ENCODE results near the gene KIT.

KIT gene

DNA sequence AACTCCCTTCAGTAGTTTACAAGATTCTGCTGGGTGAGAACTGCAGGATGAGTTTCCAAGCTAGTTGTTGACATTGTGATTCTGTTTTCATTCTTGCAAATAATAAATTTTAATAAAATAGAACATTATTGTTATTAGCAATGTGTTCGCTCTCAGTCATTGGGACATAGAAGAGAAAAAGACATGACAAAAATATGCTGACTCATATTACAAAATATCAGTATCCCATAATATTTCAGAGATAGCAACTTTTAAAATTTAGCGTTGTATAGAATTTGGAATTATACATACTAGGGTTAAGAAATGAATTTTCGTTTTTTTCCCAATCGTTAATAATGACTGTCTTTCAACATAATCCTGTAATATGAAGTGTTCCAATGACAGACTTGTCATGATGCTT is 45.4 kb downstream of the KIT start:
- no peak for DNase-seq (ENCODE audit: low read depth in 2 of 2)

GRCh38 chr4:54707406-54707805 is 49.6 kb downstream of the KIT start:
- no peak for DNase-seq (ENCODE audit: low read depth in 2 of 2)

DNA sequence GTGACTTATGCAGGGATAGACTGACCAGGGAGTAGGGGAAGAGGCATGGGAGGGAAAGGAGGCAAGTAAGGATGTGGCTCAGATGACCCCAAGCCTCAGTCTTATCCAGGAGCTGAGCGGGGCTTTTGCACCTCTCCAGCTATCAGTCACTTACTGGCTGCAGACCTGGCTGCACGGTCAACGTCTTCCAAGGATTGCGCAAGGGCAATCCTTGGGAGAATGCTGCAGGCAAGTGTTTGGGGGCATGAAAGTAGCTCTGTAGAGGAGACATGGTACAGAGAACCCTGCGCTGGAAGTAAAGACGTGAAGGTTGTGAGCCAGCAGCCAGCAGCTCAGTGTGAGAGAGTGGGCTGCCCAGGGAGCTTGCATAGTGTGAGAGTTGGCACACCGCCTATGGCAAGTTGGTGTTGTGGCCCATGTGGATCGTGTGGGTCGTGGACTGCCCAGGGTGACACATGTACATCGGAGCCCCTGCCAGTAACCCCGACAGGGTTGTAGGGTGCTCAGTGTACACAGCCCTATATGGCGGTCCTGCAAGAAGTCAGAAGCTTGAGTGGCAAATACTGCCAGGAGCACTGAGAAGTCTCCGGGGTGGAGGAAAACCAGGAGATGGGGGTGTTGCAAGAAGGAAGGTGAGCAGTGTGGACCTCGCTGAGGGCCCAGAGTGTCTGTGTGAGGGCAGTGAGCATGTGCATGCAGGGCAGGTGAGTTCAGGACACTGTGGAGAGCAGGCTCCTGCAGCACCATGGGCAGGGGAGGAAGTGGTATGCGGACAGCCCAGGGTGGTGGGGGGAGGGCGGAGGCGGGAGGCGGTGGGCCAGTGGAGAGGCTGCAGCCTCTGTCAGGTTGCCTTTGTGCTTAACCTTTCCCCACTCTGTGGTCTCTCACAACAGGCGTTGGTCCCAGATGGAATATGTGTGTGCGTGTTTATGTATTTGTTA is 50.9 kb downstream of the KIT start:
- no peak for DNase-seq (ENCODE audit: low read depth in 2 of 2)

- DNase-seq (ENCODE audit: low read depth in 2 of 2): no peak
These were observed 51.6 kb downstream of the KIT start for GRCh38 chr4:54709400-54709799.

- DNase-seq (ENCODE audit: low read depth in 2 of 2): no peak
These were observed 54.4 kb downstream of the KIT start for GRCh38 chr4:54712206-54712605.

DNA sequence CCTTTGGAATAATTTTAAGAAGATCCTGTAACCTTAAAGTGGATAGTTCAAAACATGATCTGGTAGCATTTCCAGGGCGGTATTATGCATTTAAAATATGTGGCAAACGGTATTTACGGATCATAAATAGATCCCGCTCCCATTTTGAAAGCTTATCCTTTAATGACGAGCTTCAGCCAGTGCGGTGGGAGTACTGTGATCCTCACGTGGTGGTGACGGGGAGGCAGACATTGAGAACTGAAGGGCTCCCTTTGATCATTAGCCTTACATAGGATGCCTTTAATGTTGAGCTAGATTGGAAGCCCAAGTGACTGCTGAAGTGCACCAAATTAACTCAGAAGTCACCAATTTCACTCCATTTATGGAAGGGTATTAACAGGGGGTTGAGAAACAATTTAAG is 56.9 kb downstream of the KIT start:
- no peak for DNase-seq (ENCODE audit: low read depth in 2 of 2)

- no peak for DNase-seq (ENCODE audit: low read depth in 2 of 2)
These were observed 58.8 kb downstream of the KIT start for GRCh38 chr4:54716478-54717065.

- DNase-seq (ENCODE audit: low read depth in 2 of 2): no peak
These were observed 59.9 kb downstream of the KIT start for GRCh38 chr4:54717694-54718093.

GRCh38 chr4:54719378-54719777 is 61.6 kb downstream of the KIT start:
- DNase-seq (ENCODE audit: low read depth in 2 of 2): no peak

DNA sequence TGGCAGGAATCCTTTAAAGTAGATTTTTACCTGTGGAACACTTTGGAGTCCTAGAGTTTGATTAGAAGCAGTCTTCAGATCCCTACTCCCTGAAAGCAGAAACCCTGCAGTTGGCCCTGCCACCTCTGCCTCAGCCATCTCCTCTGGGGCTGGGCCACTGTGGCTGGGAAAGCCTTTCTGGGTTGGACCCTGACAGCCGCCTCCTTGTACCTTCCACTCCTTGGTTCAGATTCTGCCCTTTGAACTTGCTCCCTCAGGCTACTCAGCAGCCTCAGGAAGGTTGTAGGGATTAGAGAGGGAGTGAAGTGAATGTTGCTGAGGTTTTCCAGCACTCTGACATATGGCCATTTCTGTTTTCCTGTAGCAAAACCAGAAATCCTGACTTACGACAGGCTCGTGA is 65.5 kb downstream of the KIT start:
- no peak for DNase-seq (ENCODE audit: low read depth in 2 of 2)

- DNase-seq (ENCODE audit: low read depth in 2 of 2): no peak
These were observed 66.1 kb downstream of the KIT start for GRCh38 chr4:54723820-54724219.

- no peak for DNase-seq (ENCODE audit: low read depth in 2 of 2)
These were observed 69.2 kb downstream of the KIT start for GRCh38 chr4:54726907-54727306.

DNA sequence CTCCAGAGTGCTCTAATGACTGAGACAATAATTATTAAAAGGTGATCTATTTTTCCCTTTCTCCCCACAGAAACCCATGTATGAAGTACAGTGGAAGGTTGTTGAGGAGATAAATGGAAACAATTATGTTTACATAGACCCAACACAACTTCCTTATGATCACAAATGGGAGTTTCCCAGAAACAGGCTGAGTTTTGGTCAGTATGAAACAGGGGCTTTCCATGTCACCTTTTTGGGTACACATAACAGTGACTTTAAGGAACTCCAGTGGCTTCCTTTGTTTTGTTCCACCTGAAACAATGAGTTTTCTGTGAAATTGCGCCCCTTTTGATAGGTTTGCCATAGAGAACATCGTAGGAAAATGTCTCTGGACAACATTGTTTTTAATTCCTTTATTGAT is 69.6 kb downstream of the KIT start:
- no peak for DNase-seq (ENCODE audit: low read depth in 2 of 2)

- DNase-seq (ENCODE audit: low read depth in 2 of 2): no peak
These were observed 70.6 kb downstream of the KIT start for GRCh38 chr4:54728368-54728767.

GRCh38 chr4:54729256-54729655 is 71.5 kb downstream of the KIT start:
- DNase-seq (ENCODE audit: low read depth in 2 of 2): no peak

DNA sequence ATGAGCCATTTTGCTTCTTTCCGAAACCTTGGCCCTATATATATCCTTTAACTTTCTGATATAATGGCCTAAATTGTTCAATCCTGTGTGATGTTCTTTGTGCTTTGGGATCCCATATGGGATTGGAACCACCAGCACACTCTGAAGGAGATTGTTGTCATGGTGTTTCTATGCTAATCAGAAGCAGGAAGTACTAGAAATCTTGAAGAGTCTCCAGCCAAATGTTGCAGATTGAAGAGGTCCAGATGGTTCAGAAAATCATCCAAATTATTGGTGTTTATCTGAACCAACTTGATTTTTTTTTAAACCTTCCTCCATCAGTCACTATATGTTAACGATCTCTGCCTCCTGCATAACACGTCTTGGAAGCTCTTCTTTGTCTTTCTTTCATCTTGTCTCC is 72.8 kb downstream of the KIT start:
- DNase-seq (ENCODE audit: low read depth in 2 of 2): no peak

DNA sequence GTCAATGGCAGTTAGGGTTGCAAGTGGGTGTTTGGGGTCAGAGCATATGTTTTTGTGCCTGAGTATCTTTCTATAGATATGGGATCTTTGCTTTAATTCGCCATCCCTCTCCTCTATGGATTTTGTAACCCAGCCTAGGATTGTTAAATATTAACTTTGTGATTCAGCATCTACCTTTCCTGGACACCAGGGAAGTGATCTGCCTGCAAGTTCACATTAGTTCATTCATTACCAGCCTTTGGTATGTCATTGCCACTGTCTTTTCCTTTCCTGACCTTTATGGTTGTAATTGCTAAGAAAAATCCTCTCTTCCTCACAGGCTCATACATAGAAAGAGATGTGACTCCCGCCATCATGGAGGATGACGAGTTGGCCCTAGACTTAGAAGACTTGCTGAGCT is 73.8 kb downstream of the KIT start:
- DNase-seq (ENCODE audit: low read depth in 2 of 2): no peak

DNA sequence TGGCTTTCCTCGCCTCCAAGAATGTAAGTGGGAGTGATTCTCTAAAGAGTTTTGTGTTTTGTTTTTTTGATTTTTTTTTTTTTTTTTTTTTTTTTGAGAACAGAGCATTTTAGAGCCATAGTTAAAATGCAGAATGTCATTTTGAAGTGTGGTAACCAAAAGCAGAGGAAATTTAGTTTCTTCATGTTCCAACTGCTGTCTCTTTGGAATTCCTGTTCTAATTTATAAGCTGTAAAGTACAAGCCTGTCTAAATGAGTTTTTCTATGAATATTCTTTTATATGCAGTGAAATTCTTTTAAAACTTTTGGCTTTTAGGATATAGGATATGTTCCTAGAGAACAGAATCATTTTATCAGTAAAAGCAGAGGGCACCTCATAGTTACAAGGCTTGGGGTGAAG is 74.2 kb downstream of the KIT start:
- no peak for DNase-seq (ENCODE audit: low read depth in 2 of 2)

DNA sequence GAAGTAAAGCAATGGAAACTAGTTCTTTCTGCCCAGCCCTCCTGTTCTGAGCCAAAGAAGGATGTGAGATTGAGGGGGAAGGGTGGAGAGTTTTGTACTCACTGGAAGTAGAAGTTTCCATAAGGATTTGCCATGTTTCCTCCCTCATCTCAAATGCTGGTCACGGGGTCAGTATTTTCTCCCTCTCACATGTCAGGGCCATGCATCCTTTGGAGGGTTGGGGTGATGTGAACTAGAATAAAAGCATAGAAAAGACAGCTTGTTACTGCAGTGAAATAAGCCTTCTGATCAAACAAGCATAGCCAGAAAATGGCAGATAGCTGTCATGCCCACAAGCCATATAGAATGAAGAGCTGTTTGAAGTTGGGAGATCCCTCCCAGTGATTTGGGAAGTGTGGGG is 79.7 kb downstream of the KIT start:
- no peak for DNase-seq (ENCODE audit: low read depth in 2 of 2)

DNA sequence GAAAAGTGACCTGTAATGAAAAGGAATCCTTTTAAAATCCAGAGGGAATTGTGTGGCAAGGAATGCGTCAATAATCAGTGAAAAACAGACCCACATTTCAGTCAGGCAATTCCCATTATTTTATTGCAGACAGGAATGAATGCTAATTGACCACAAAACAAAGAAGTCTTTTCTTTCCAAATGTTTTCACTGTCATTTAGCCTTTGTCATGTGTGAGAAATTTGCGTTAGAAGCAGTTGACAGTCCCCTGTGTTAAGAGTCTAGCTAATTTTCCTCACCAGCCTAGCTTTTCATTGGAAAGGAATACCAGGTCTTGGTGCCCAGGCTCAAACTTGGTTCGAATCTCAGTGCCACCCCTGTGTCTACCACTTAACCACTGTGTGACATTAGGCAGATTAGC is 83.4 kb downstream of the KIT start:
- no peak for DNase-seq (ENCODE audit: low read depth in 2 of 2)

DNA sequence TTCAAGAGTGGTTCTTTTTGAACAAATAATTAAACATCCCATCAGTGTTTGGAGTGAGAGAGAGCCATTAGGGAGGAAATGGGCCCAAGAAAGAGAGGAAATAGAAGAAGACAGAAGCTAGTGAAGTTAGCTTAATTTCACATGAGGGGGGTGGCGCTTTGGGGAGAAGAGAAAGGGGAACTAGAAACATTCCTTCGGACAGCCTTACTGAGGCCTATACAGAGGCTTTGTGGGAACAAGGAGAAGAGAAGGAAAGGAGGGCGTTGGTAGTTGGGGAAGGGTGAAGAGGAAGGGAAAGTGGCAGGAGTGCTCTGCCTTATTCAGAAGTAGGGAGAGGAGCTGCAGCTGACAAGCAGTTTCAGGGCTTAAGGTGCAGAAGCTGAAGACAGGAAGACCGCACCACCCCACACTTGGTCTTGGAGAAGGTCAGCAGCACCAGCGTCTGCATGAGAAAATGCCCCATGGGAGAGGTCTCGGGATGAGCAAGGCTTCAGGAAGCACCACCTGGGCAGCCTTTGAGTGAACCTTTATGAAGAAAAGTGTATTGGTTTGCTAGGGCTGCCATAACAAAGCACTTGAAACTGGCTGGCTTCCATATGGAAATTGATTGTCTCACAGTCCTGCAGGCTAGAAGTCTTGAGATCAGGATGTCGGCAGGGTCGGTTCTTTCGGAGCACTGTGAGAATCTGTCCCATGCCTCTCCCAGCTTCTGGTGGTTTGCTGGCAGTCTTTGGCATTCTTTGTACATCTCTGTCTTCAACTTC is 85.1 kb downstream of the KIT start:
- DNase-seq (ENCODE audit: low read depth in 2 of 2): no peak

DNA sequence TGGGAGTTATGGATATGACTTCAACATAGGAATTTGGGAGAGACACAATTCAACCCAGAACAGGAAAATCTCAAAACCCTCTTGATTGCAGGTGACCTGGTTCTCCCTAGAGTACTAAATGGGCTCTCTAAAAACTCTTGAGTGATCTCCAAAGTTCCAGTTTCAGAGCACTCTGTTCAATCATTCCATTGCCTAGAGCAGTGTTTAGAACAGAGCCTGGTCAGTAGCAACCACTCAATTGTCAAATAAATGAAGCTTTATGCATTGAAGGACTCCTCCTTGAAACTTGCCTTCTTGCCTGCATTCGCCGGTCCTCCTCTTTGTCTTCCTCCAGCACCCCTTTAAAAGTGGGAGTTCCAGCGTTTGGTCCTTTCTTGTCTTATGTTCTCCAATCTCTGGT is 85.8 kb downstream of the KIT start:
- no peak for DNase-seq (ENCODE audit: low read depth in 2 of 2)

DNA sequence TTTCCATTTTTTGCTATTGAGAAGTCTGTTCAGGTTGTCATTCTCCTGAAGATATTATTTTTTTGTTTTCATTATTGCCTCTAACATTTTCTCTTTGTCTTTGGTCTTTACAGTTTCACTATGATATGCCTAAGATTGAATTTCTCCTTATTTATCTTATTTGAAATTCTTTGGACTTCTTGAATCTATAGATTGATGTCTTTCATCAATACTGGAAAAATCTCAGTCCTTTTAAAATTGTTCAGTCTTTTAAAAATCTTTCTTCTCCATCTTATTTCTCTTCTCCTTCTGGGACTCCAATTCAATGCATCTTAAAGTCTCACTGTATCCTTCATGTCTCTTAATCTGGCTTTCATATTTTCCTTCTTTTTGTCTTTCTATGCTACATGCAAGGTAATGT is 86.7 kb downstream of the KIT start:
- no peak for DNase-seq (ENCODE audit: low read depth in 2 of 2)

Data from stimulated activated CD4-positive, alpha-beta T cell treated with anti-CD3 and anti-CD28 coated beads, Interleukin-1b, Interleukin-23, amount 100 ng/mL, for 4 hours (primary cell).